Kidney (tissue), 14 donors: Measurements from ENCODE around the gene MFGE8. TPM values are rescaled to one million over a fixed set of nuclear protein-coding genes. Genes with fewer than 3 reads are reported as not detected.
A peak's percentile ranks its signal among the peaks of the same experiment; 100 is the strongest.

ENCODE experiments used
- DNase-seq, 5 donors: peaks; one replicate each; pipeline ENCODE4 v3.0.0-alpha.2; 2013 to 2020
- FAIRE-seq: peaks from 2 replicates; lab custom pipeline; 2012; peaks lifted over from hg19 to GRCh38; lab: Jason Lieb, UNC
- H3K27ac ChIP-seq, 2 donors: one replicate each; pipeline ENCODE4 v1.7.0; 2013; ENCODE audit warnings: low read depth in 2 of 2, low read length in 2 of 2, inconsistent platforms in 1 of 2
- H3K27me3 ChIP-seq: one replicate; pipeline ENCODE4 v1.7.1; 2013; ENCODE audit warnings: low read length, inconsistent platforms; ENCODE audit not compliant: control insufficient read depth, insufficient read depth
- H3K36me3 ChIP-seq, 3 donors: one replicate each; pipeline versions ENCODE4 v1.7.0 to v1.7.1; 2013; ENCODE audit warnings: low read length in 3 of 3, control low read depth in 1 of 3, inconsistent platforms in 1 of 3; ENCODE audit not compliant: insufficient read depth in 3 of 3, control insufficient read depth in 2 of 3
- H3K4me1 ChIP-seq, 3 donors: one replicate each; pipeline versions ENCODE4 v1.7.0 to v1.7.1; 2013; ENCODE audit warnings: low read length in 3 of 3, inconsistent platforms in 1 of 3, low read depth in 1 of 3; ENCODE audit not compliant: control insufficient read depth in 2 of 3, insufficient read depth in 2 of 3
- H3K4me3 ChIP-seq, 3 donors: one replicate each; pipeline versions ENCODE4 v1.7.0 to v1.8.1; 2013; ENCODE audit warnings: low read length in 3 of 3, control low read depth in 1 of 3, inconsistent platforms in 1 of 3
- H3K9ac ChIP-seq, 3 donors: one replicate each; pipeline versions ENCODE4 v1.7.0 to v1.7.1; 2013; ENCODE audit warnings: low read length in 3 of 3, control low read depth in 1 of 3, inconsistent platforms in 1 of 3
- H3K9me3 ChIP-seq, 3 donors: one replicate each; pipeline versions ENCODE4 v1.7.0 to v1.7.1; 2013; ENCODE audit warnings: low read length in 3 of 3, control low read depth in 1 of 3, inconsistent platforms in 1 of 3; ENCODE audit not compliant: control insufficient read depth in 2 of 3, insufficient read depth in 1 of 3
- intact Hi-C: fragments of 100-400 bp; cut with DNase I; formaldehyde crosslinking; loops from one replicate; pipeline ENCODE4 v1.11.1; 2022
- polyA plus RNA-seq: library from polyadenylated mRNA; stranded (reverse); fragments of 350-450 nt; fragmentation: Illumina TruSeq; extraction: RNeasy Lipid Tissue Mini Kit (QIAGEN cat#74804); gene quantifications from one replicate; pipeline ENCODE4 v1.2.3, GENCODE V29; 2014; ENCODE audit warnings: low read depth, low replicate concordance; ENCODE audit not compliant: insufficient read depth
- total RNA-seq: library from RNA; stranded (reverse); fragmentation: NEBNext Ultra II Directional; extraction: Animal tissue kit (Norgen Biotek cat#: 25700); gene quantifications from one replicate; pipeline ENCODE4 v1.2.1, GENCODE V29; 2021
- TF ChIP-seq, protein P1 (sequence below): IDR thresholded peaks from 3 replicates; pipeline ENCODE4 v1.5.1; 2012; ENCODE audit warnings: mild to moderate bottlenecking, moderate library complexity, borderline replicate concordance; ENCODE audit not compliant: insufficient read depth; ENCODE audit errors: extremely low read depth
- donor health status: control.
- donor health status: control.
- donor health status: control.
- donor health status: control.
- donor health status: control.
- donor health status: DM: yes; HTN: yes; CAD: no.
- donor health status: Normal renal cell carcinoma (clear cell type).

Gene MFGE8
- total and polyA plus RNA-seq, 2 donors from 2014 or later, result 88.0 to 184 TPM

GRCh38 chr15:88956906-88957305 is 43.7 kb upstream of the MFGE8 start:
- Histone ChIP-seq H3K4me3 (no peak overlapping the region), H3K27ac (no peak overlapping the region), H3K4me1 (no peaks in the 10 kb centered on the region), H3K9me3 (no peaks in the 10 kb centered on the region), H3K27me3 (no peaks in the 10 kb centered on the region), H3K36me3 (no peaks in the 10 kb centered on the region), H3K9ac (no peak overlapping the region)
- intact Hi-C loops, result no loop called here
- TF ChIP-seq, protein P1, sequence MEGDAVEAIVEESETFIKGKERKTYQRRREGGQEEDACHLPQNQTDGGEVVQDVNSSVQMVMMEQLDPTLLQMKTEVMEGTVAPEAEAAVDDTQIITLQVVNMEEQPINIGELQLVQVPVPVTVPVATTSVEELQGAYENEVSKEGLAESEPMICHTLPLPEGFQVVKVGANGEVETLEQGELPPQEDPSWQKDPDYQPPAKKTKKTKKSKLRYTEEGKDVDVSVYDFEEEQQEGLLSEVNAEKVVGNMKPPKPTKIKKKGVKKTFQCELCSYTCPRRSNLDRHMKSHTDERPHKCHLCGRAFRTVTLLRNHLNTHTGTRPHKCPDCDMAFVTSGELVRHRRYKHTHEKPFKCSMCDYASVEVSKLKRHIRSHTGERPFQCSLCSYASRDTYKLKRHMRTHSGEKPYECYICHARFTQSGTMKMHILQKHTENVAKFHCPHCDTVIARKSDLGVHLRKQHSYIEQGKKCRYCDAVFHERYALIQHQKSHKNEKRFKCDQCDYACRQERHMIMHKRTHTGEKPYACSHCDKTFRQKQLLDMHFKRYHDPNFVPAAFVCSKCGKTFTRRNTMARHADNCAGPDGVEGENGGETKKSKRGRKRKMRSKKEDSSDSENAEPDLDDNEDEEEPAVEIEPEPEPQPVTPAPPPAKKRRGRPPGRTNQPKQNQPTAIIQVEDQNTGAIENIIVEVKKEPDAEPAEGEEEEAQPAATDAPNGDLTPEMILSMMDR, result no peak
- FAIRE-seq, result no peak
- DNase-seq, result no peak

DNA sequence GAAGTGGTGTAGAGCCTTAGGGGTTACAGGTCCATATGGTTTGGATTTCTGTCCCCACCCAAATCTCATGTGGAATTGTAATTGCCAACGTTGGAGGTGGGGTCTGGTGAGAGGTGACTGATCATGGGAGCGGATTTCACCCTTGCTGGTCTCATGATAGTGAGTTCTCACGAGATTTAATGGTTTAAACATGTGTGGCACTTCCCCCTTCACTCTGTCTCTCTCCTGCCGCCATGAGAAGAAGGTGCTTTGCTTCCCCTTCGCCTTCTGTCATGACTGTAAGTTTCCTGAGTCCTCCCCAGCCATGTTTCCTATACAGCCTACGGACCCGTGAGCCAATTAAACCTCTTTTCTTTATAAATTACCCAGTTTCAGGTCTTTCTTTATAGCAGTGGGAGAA is 43.1 kb upstream of the MFGE8 start:
- Histone ChIP-seq H3K27ac (no peak overlapping the region), H3K4me3 (no peak overlapping the region), H3K9ac (no peak overlapping the region), H3K9me3 (no peaks in the 10 kb centered on the region), H3K36me3 (no peaks in the 10 kb centered on the region), H3K4me1 (no peaks in the 10 kb centered on the region), H3K27me3 (no peaks in the 10 kb centered on the region)
- intact Hi-C loops, result no loop called here
- DNase-seq (no peak), FAIRE-seq (no peak)
- TF ChIP-seq, protein P1, result no peak

GRCh38 chr15:88954431-88955277 is 41.5 kb upstream of the MFGE8 start:
- FAIRE-seq (no peak), DNase-seq (peak; percentile 27 to 81 (median 30))
- H3K27ac ChIP-seq, result no peak overlapping the region
- TF ChIP-seq, protein P1, result no peak
- H3K27me3 ChIP-seq, result no peaks in the 10 kb centered on the region
- H3K36me3 ChIP-seq, result no peaks in the 10 kb centered on the region
- intact Hi-C loops, result no loop called here
- no peaks in the 10 kb centered on the region for H3K4me1 ChIP-seq
- H3K9ac ChIP-seq, result no peak overlapping the region
- no peaks in the 10 kb centered on the region for H3K9me3 ChIP-seq
- no peak overlapping the region for H3K4me3 ChIP-seq
